ENCODE measurements around the gene RAB20. TPM values are rescaled to one million over a fixed set of nuclear protein-coding genes. Genes with fewer than 3 reads are reported as not detected.

The RAB20 gene
- total RNA-seq, 1 donor from 2014 or later: 1.5 TPM

GRCh38 chr13:110552767-110553166 lies 8.8 kb downstream of the RAB20 start:
- Mint-ChIP-seq H3K4me1 (ENCODE audit: unreplicated experiment) (peaks cover 9% of the 10 kb centered on the region), H3K36me3 (ENCODE audit: low read depth, unreplicated experiment) (peaks cover 5% of the 10 kb centered on the region), H3K27ac (ENCODE audit: unreplicated experiment) (no peak overlapping the region), H3K4me3 (ENCODE audit: unreplicated experiment) (no peak overlapping the region), H3K9me3 (ENCODE audit: unreplicated experiment) (peaks cover 5% of the 10 kb centered on the region), H3K27me3 (ENCODE audit: unreplicated experiment) (peaks cover 4% of the 10 kb centered on the region)
- no peak for DNase-seq (ENCODE audit: low spot score)
- TF ChIP-seq CTCF (IDR thresholded peaks at IDR 0.05; ENCODE audit: unreplicated experiment): no peak

- Mint-ChIP-seq H3K27me3 (ENCODE audit: unreplicated experiment) (peaks cover 4% of the 10 kb centered on the region), H3K27ac (ENCODE audit: unreplicated experiment) (no peak overlapping the region), H3K4me1 (ENCODE audit: unreplicated experiment) (peaks cover 9% of the 10 kb centered on the region), H3K36me3 (ENCODE audit: low read depth, unreplicated experiment) (no peaks in the 10 kb centered on the region), H3K9me3 (ENCODE audit: unreplicated experiment) (no peaks in the 10 kb centered on the region), H3K4me3 (ENCODE audit: unreplicated experiment) (no peak overlapping the region)
- TF ChIP-seq CTCF (IDR thresholded peaks at IDR 0.05; ENCODE audit: unreplicated experiment): no peak
- DNase-seq (ENCODE audit: low spot score): no peak
These were observed 10.2 kb downstream of the RAB20 start for GRCh38 chr13:110551284-110551683.

- no peaks in the 10 kb centered on the region for H3K9me3 Mint-ChIP-seq (ENCODE audit: unreplicated experiment)
- peaks cover 2% of the 10 kb centered on the region for H3K27me3 Mint-ChIP-seq (ENCODE audit: unreplicated experiment)
- no peak overlapping the region for H3K4me3 Mint-ChIP-seq (ENCODE audit: unreplicated experiment)
- H3K27ac Mint-ChIP-seq (ENCODE audit: unreplicated experiment): no peak overlapping the region
- no peak for DNase-seq (ENCODE audit: low spot score)
- H3K4me1 Mint-ChIP-seq (ENCODE audit: unreplicated experiment): peaks cover 9% of the 10 kb centered on the region
- no peaks in the 10 kb centered on the region for H3K36me3 Mint-ChIP-seq (ENCODE audit: low read depth, unreplicated experiment)
- no peak for TF ChIP-seq CTCF (IDR thresholded peaks at IDR 0.05; ENCODE audit: unreplicated experiment)
These were observed 11.7 kb downstream of the RAB20 start for GRCh38 chr13:110549795-110550160.

- no peak overlapping the region for H3K27ac Mint-ChIP-seq (ENCODE audit: unreplicated experiment)
- H3K27me3 Mint-ChIP-seq (ENCODE audit: unreplicated experiment): peaks cover 2% of the 10 kb centered on the region
- H3K36me3 Mint-ChIP-seq (ENCODE audit: low read depth, unreplicated experiment): peaks cover 3% of the 10 kb centered on the region
- H3K4me3 Mint-ChIP-seq (ENCODE audit: unreplicated experiment): no peak overlapping the region
- H3K4me1 Mint-ChIP-seq (ENCODE audit: unreplicated experiment): peaks cover 9% of the 10 kb centered on the region
- no peaks in the 10 kb centered on the region for H3K9me3 Mint-ChIP-seq (ENCODE audit: unreplicated experiment)
- no peak for DNase-seq (ENCODE audit: low spot score)
- no peak for TF ChIP-seq CTCF (IDR thresholded peaks at IDR 0.05; ENCODE audit: unreplicated experiment)
These were observed 12.4 kb downstream of the RAB20 start for GRCh38 chr13:110548891-110549794.

- peaks cover 3% of the 10 kb centered on the region for H3K36me3 Mint-ChIP-seq (ENCODE audit: low read depth, unreplicated experiment)
- H3K9me3 Mint-ChIP-seq (ENCODE audit: unreplicated experiment): no peaks in the 10 kb centered on the region
- no peak overlapping the region for H3K4me3 Mint-ChIP-seq (ENCODE audit: unreplicated experiment)
- no peak for TF ChIP-seq CTCF (IDR thresholded peaks at IDR 0.05; ENCODE audit: unreplicated experiment)
- H3K27ac Mint-ChIP-seq (ENCODE audit: unreplicated experiment): no peak overlapping the region
- H3K4me1 Mint-ChIP-seq (ENCODE audit: unreplicated experiment): peaks cover 9% of the 10 kb centered on the region
- H3K27me3 Mint-ChIP-seq (ENCODE audit: unreplicated experiment): peaks cover 2% of the 10 kb centered on the region
- no peak for DNase-seq (ENCODE audit: low spot score)
These were observed 14.6 kb downstream of the RAB20 start for GRCh38 chr13:110546926-110547325.

All from endothelial cell (in vitro differentiated cells).